ENCODE data around the gene C16orf96. TPM values are rescaled to one million over a fixed set of nuclear protein-coding genes. Genes with fewer than 3 reads are reported as not detected.

C16orf96 gene
- total RNA-seq, 2 donors from 2014 or later: 1.5 to 1.6 TPM

- H3K27me3 Mint-ChIP-seq (ENCODE audit: insufficient read depth): peaks cover 21% of the 10 kb centered on the region
- WGBS, 2 experiments (ENCODE audit: insufficient coverage in 1 of 2, insufficient read length in 1 of 2): 6 to 11% methylated on average over 18 to 63 of the region's 67 CpGs
- Histone ChIP-seq H3K27ac (ENCODE audit: low read depth, low read length) (peak within 1 kb of the TSS; percentile 91), H3K9me3 (ENCODE audit: control insufficient read depth, low read length) (peaks cover 15% of the 10 kb centered on the region), H3K36me3 (ENCODE audit: control insufficient read depth, insufficient read depth, low read length) (peaks cover 12% of the 10 kb centered on the region), H3K9ac (ENCODE audit: extremely low read depth, low read length, poor library complexity, severe bottlenecking) (peak within 1 kb of the TSS; percentile 75), H3K27me3 (ENCODE audit: control insufficient read depth, insufficient read depth, low read length, poor library complexity, severe bottlenecking) (no peaks in the 10 kb centered on the region), H3K4me1 (ENCODE audit: control insufficient read depth, insufficient read depth, low read length) (no peaks in the 10 kb centered on the region), H3K4me3 (ENCODE audit: low read length) (peak within 1 kb of the TSS; percentile 84)
- peaks cover 22% of the 10 kb centered on the region for H3K9me3 Mint-ChIP-seq
- peak; percentile 18 for TF ChIP-seq CTCF (conservative IDR thresholded peaks at IDR 0.05)
- peak; percentile 99 for DNase-seq
- H3K4me3 Mint-ChIP-seq: peak within 1 kb of the TSS; percentile 73
- H3K36me3 Mint-ChIP-seq (ENCODE audit: low read depth): peaks cover 18% of the 10 kb centered on the region
- H3K27ac Mint-ChIP-seq: peak within 1 kb of the TSS; percentile 66
- peaks cover 8% of the 10 kb centered on the region for H3K4me1 Mint-ChIP-seq
Observed at GRCh38 chr16:4538350-4539235, 17.5 kb upstream of the C16orf96 start, which contains the start of gene CDIP1. Gene CDIP1 (minus strand): TSS chr16:4538773. CDS start chr16:4514130, 24,643 bp downstream.

GRCh38 chr16:4539716-4540284, 16.3 kb upstream of the C16orf96 start:
- Histone ChIP-seq H3K27ac (ENCODE audit: low read depth, low read length) (no peak overlapping the region), H3K4me3 (ENCODE audit: low read length) (peak overlapping the region; percentile 84), H3K36me3 (ENCODE audit: control insufficient read depth, insufficient read depth, low read length) (peaks cover 12% of the 10 kb centered on the region), H3K9me3 (ENCODE audit: control insufficient read depth, low read length) (peaks cover 15% of the 10 kb centered on the region), H3K4me1 (ENCODE audit: control insufficient read depth, insufficient read depth, low read length) (no peaks in the 10 kb centered on the region), H3K9ac (ENCODE audit: extremely low read depth, low read length, poor library complexity, severe bottlenecking) (no peak overlapping the region), H3K27me3 (ENCODE audit: control insufficient read depth, insufficient read depth, low read length, poor library complexity, severe bottlenecking) (no peaks in the 10 kb centered on the region)
- Mint-ChIP-seq H3K27ac (no peak overlapping the region), H3K9me3 (peaks cover 22% of the 10 kb centered on the region), H3K4me3 (no peak overlapping the region), H3K36me3 (ENCODE audit: low read depth) (peaks cover 15% of the 10 kb centered on the region), H3K4me1 (peaks cover 7% of the 10 kb centered on the region), H3K27me3 (ENCODE audit: insufficient read depth) (peaks cover 21% of the 10 kb centered on the region)
- TF ChIP-seq CTCF (conservative IDR thresholded peaks at IDR 0.05): no peak
- WGBS, 2 experiments (ENCODE audit: insufficient coverage in 1 of 2, insufficient read length in 1 of 2): 95 to 100% methylated on average over 2 of the region's 2 CpGs
- no peak for DNase-seq

GRCh38 chr16:4544473-4544872, 11.7 kb upstream of the C16orf96 start:
- peaks cover 14% of the 10 kb centered on the region for H3K27me3 Mint-ChIP-seq (ENCODE audit: insufficient read depth)
- Histone ChIP-seq H3K9ac (ENCODE audit: extremely low read depth, low read length, poor library complexity, severe bottlenecking) (no peak overlapping the region), H3K36me3 (ENCODE audit: control insufficient read depth, insufficient read depth, low read length) (no peaks in the 10 kb centered on the region), H3K4me3 (ENCODE audit: low read length) (no peak overlapping the region), H3K27me3 (ENCODE audit: control insufficient read depth, insufficient read depth, low read length, poor library complexity, severe bottlenecking) (no peaks in the 10 kb centered on the region), H3K4me1 (ENCODE audit: control insufficient read depth, insufficient read depth, low read length) (no peaks in the 10 kb centered on the region), H3K27ac (ENCODE audit: low read depth, low read length) (no peak overlapping the region), H3K9me3 (ENCODE audit: control insufficient read depth, low read length) (peaks cover 8% of the 10 kb centered on the region)
- 91 to 98% methylated on average over 8 of the region's 8 CpGs for WGBS, 2 experiments (ENCODE audit: insufficient coverage in 1 of 2, insufficient read length in 1 of 2)
- H3K4me3 Mint-ChIP-seq: no peak overlapping the region
- H3K27ac Mint-ChIP-seq: no peak overlapping the region
- H3K9me3 Mint-ChIP-seq: peaks cover 13% of the 10 kb centered on the region
- DNase-seq: no peak
- H3K36me3 Mint-ChIP-seq (ENCODE audit: low read depth): peaks cover 15% of the 10 kb centered on the region
- H3K4me1 Mint-ChIP-seq: no peaks in the 10 kb centered on the region
- no peak for TF ChIP-seq CTCF (conservative IDR thresholded peaks at IDR 0.05)

Measured in endodermal cell (in vitro differentiated cells).